Skeletal muscle satellite cell (primary cell): Measurements from ENCODE around the gene EIF4G1.

Experiments used
- H3K27me3 ChIP-seq: 2 replicates; pipeline ENCODE4 v1.7.0; 2013; ENCODE audit warnings: low read length; ENCODE audit not compliant: control insufficient read depth, insufficient read depth
- H3K36me3 ChIP-seq: 2 replicates; pipeline ENCODE4 v1.7.0; 2013; ENCODE audit warnings: mild to moderate bottlenecking, control low read depth, low read length; ENCODE audit not compliant: insufficient read depth
- H3K4me1 ChIP-seq: 2 replicates; pipeline ENCODE4 v1.7.0; 2013; ENCODE audit warnings: low read length; ENCODE audit not compliant: control insufficient read depth, insufficient read depth
- H3K4me2 ChIP-seq: 2 replicates; pipeline ENCODE4 v1.7.0; 2013; ENCODE audit warnings: mild to moderate bottlenecking, low read length
- H3K4me3 ChIP-seq: 2 replicates; pipeline ENCODE4 v1.7.0; 2013; ENCODE audit warnings: low read length
- H3K9ac ChIP-seq: 2 replicates; pipeline ENCODE4 v1.7.0; 2013; ENCODE audit warnings: mild to moderate bottlenecking, low read depth, low read length, moderate library complexity
- H3K9me3 ChIP-seq: replicated peaks from 2 replicates; pipeline ENCODE4 v1.7.0; 2013; ENCODE audit warnings: mild to moderate bottlenecking, control low read depth, low read length

The EIF4G1 gene

GRCh38 chr3:184346480-184347190 is 32.2 kb downstream of the EIF4G1 start:
- no peaks in the 10 kb centered on the region for H3K27me3 ChIP-seq
- peaks cover 18% of the 10 kb centered on the region for H3K36me3 ChIP-seq
- H3K4me3 ChIP-seq = no peak overlapping the region
- H3K4me2 ChIP-seq = no peak overlapping the region
- H3K9me3 ChIP-seq = no peaks in the 10 kb centered on the region
- H3K9ac ChIP-seq = no peak overlapping the region
- H3K4me1 ChIP-seq = peaks cover 8% of the 10 kb centered on the region

GRCh38 chr3:184347321-184348056 is 33.1 kb downstream of the EIF4G1 start:
- Histone ChIP-seq H3K9ac (no peak overlapping the region), H3K4me1 (peaks cover 8% of the 10 kb centered on the region), H3K4me3 (no peak overlapping the region), H3K27me3 (no peaks in the 10 kb centered on the region), H3K9me3 (no peaks in the 10 kb centered on the region), H3K4me2 (no peak overlapping the region), H3K36me3 (peaks cover 20% of the 10 kb centered on the region)

GRCh38 chr3:184348057-184348382 is 33.6 kb downstream of the EIF4G1 start:
- H3K9ac ChIP-seq = no peak overlapping the region
- no peak overlapping the region for H3K4me3 ChIP-seq
- no peaks in the 10 kb centered on the region for H3K9me3 ChIP-seq
- peaks cover 17% of the 10 kb centered on the region for H3K36me3 ChIP-seq
- no peak overlapping the region for H3K4me2 ChIP-seq
- peaks cover 8% of the 10 kb centered on the region for H3K4me1 ChIP-seq
- H3K27me3 ChIP-seq = no peaks in the 10 kb centered on the region

- Histone ChIP-seq H3K9ac (no peak overlapping the region), H3K36me3 (peaks cover 8% of the 10 kb centered on the region), H3K4me1 (peaks cover 8% of the 10 kb centered on the region), H3K27me3 (no peaks in the 10 kb centered on the region), H3K4me2 (no peak overlapping the region), H3K4me3 (no peak overlapping the region), H3K9me3 (no peaks in the 10 kb centered on the region)
Observed at GRCh38 chr3:184349563-184350470, 35.4 kb downstream of the EIF4G1 start.

- peaks cover 13% of the 10 kb centered on the region for H3K36me3 ChIP-seq
- no peak overlapping the region for H3K9ac ChIP-seq
- peaks cover 6% of the 10 kb centered on the region for H3K4me1 ChIP-seq
- H3K4me2 ChIP-seq = no peak overlapping the region
- H3K4me3 ChIP-seq = no peak overlapping the region
- no peaks in the 10 kb centered on the region for H3K9me3 ChIP-seq
- no peaks in the 10 kb centered on the region for H3K27me3 ChIP-seq
Observed at GRCh38 chr3:184350618-184351017, 36.2 kb downstream of the EIF4G1 start.

GRCh38 chr3:184351511-184352148 is 37.2 kb downstream of the EIF4G1 start:
- Histone ChIP-seq H3K4me1 (peaks cover 6% of the 10 kb centered on the region), H3K36me3 (peaks cover 13% of the 10 kb centered on the region), H3K9ac (no peak overlapping the region), H3K9me3 (no peaks in the 10 kb centered on the region), H3K4me2 (no peak overlapping the region), H3K27me3 (no peaks in the 10 kb centered on the region), H3K4me3 (no peak overlapping the region)

GRCh38 chr3:184352149-184352785 is 37.9 kb downstream of the EIF4G1 start:
- Histone ChIP-seq H3K4me1 (peaks cover 6% of the 10 kb centered on the region), H3K9ac (no peak overlapping the region), H3K9me3 (no peaks in the 10 kb centered on the region), H3K36me3 (peaks cover 13% of the 10 kb centered on the region), H3K4me3 (no peak overlapping the region), H3K4me2 (no peak overlapping the region), H3K27me3 (no peaks in the 10 kb centered on the region)

GRCh38 chr3:184352897-184353545 is 38.6 kb downstream of the EIF4G1 start:
- no peak overlapping the region for H3K4me3 ChIP-seq
- no peak overlapping the region for H3K4me2 ChIP-seq
- H3K9me3 ChIP-seq = no peaks in the 10 kb centered on the region
- no peak overlapping the region for H3K9ac ChIP-seq
- H3K4me1 ChIP-seq = peaks cover 6% of the 10 kb centered on the region
- H3K36me3 ChIP-seq = peaks cover 13% of the 10 kb centered on the region
- no peaks in the 10 kb centered on the region for H3K27me3 ChIP-seq

GRCh38 chr3:184353546-184353941 is 39.1 kb downstream of the EIF4G1 start:
- Histone ChIP-seq H3K27me3 (no peaks in the 10 kb centered on the region), H3K4me3 (no peak overlapping the region), H3K36me3 (peaks cover 13% of the 10 kb centered on the region), H3K4me1 (peaks cover 6% of the 10 kb centered on the region), H3K4me2 (no peak overlapping the region), H3K9me3 (no peaks in the 10 kb centered on the region), H3K9ac (no peak overlapping the region)

GRCh38 chr3:184354121-184354728 is 39.8 kb downstream of the EIF4G1 start:
- peaks cover 13% of the 10 kb centered on the region for H3K36me3 ChIP-seq
- H3K9me3 ChIP-seq = no peaks in the 10 kb centered on the region
- no peak overlapping the region for H3K4me2 ChIP-seq
- no peak overlapping the region for H3K9ac ChIP-seq
- no peaks in the 10 kb centered on the region for H3K27me3 ChIP-seq
- H3K4me3 ChIP-seq = no peak overlapping the region
- H3K4me1 ChIP-seq = peaks cover 6% of the 10 kb centered on the region
